KBM-7 (cell line): ENCODE data around the gene BHLHE40.

Experiments used
- DNase-seq: peaks from one replicate; pipeline ENCODE4 v3.0.0-alpha.2; 2015
- in situ Hi-C: fragments of 300-500 bp; cut with MboI; formaldehyde crosslinking; loops from 2 replicates; pipeline ENCODE4 v1.14.3; 2020; ENCODE audit warnings: low sequenced_read_pairs, low pct_unique_long_range_greater_than_20kb, mixed read lengths

BHLHE40 gene

DNA sequence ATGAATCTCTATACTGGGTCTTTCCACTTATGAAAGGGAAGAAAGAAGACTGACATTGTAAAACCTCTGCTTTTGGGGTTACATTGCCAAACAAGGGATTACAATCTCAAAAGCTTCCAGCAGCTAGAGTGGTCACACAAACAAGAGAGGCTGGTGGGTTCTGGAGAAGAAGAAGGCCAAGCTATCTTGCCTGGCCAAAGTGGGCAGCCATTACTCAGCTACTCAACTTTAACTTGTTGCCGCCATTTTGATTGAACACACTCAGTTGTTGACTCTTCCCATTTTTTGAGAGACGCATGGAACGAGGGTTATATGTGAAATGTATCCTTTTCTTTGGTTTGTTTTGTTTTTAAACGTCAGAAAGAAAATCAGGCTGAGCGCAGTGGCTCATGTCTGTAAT, 50.9 kb downstream of the BHLHE40 start:
- in situ Hi-C loops, result no loop called here
- no peak for DNase-seq

DNA sequence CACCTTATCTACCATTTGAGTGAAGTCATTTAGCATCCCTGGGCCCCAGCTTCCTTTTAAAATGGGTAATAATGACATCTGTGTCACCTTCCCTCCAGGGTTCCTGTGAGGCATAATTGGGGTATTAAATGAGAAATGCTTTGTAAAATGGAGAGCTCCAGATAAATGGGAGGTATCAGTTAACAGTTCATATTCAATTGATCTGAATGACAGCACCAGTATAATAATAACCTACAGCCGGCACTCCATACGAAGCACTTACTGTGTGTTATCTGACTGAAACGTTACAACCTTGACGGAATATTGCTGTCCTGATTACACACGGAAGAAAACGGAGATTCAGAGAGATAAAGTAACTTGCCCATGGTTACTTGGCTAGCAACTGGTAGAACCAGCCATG, 53.6 kb downstream of the BHLHE40 start:
- DNase-seq, result no peak
- in situ Hi-C loops, result no loop called here
